Activated T-helper 2 cell treated with anti-CD3 and anti-CD28 coated beads, Interferon-gamma antibody, Interleukin-2, Interleukin-4, amounts not matched to agents 10 μg/mL and 5 μg/mL and 100 μg/mL, durations not matched to agents 14 hours and 24 hours and 36 hours (primary cell): ENCODE measurements around the gene NCOA1. TPM values are rescaled to one million over a fixed set of nuclear protein-coding genes. Genes with fewer than 3 reads are reported as not detected.

Experiments
- DNase-seq: peaks from one replicate; pipeline ENCODE4 v3.0.0; 2021; ENCODE audit warnings: low spot score
- H3K27ac Mint-ChIP-seq: one replicate; pipeline ENCODE4 v1.8.0; 2021; ENCODE audit warnings: mixed read lengths
- H3K27me3 Mint-ChIP-seq: one replicate; pipeline ENCODE4 v1.8.0; 2021; ENCODE audit warnings: low read depth, mixed read lengths
- H3K36me3 Mint-ChIP-seq: one replicate; pipeline ENCODE4 v1.8.0; 2021; ENCODE audit warnings: low read depth, mixed read lengths
- H3K4me1 Mint-ChIP-seq: one replicate; pipeline ENCODE4 v1.8.0; 2021; ENCODE audit warnings: low read depth, mixed read lengths
- H3K4me3 Mint-ChIP-seq: one replicate; pipeline ENCODE4 v1.8.0; 2021; ENCODE audit warnings: low read depth, mild to moderate bottlenecking, moderate library complexity, mixed read lengths
- H3K9me3 Mint-ChIP-seq: one replicate; pipeline ENCODE4 v1.8.0; 2021; ENCODE audit warnings: mixed read lengths
- intact Hi-C: fragments of 100-400 bp; cut with micrococcal nuclease; formaldehyde crosslinking; loops from one replicate; pipeline ENCODE4 v1.15.1; 2023
- total RNA-seq: library from RNA; stranded (reverse); gene quantifications from 2 replicates; pipeline ENCODE4 v1.2.3, GENCODE V29; 2022

The NCOA1 gene
- total RNA-seq, 1 donor from 2014 or later = 28.3 TPM

- intact Hi-C loops = no loop called here
- DNase-seq = no peak
- Mint-ChIP-seq H3K27me3 (peaks cover 4% of the 10 kb centered on the region), H3K4me3 (no peak overlapping the region), H3K27ac (no peak overlapping the region), H3K4me1 (peaks cover 33% of the 10 kb centered on the region), H3K36me3 (peaks cover 4% of the 10 kb centered on the region), H3K9me3 (no peaks in the 10 kb centered on the region)
Measured at GRCh38 chr2:24497685-24498084, 6.6 kb downstream of the NCOA1 start.

GRCh38 chr2:24498121-24498520 is 7.1 kb downstream of the NCOA1 start:
- Mint-ChIP-seq H3K27ac (no peak overlapping the region), H3K4me1 (peaks cover 31% of the 10 kb centered on the region), H3K4me3 (no peak overlapping the region), H3K27me3 (no peaks in the 10 kb centered on the region), H3K36me3 (no peaks in the 10 kb centered on the region), H3K9me3 (no peaks in the 10 kb centered on the region)
- intact Hi-C loops = no loop called here
- no peak for DNase-seq

GRCh38 chr2:24501813-24502212 is 10.8 kb downstream of the NCOA1 start:
- peaks cover 6% of the 10 kb centered on the region for H3K36me3 Mint-ChIP-seq
- no peaks in the 10 kb centered on the region for H3K27me3 Mint-ChIP-seq
- H3K4me1 Mint-ChIP-seq = peaks cover 16% of the 10 kb centered on the region
- no peaks in the 10 kb centered on the region for H3K9me3 Mint-ChIP-seq
- no peak for DNase-seq
- no peak overlapping the region for H3K4me3 Mint-ChIP-seq
- H3K27ac Mint-ChIP-seq = no peak overlapping the region
- intact Hi-C loops = no loop called here

- peaks cover 6% of the 10 kb centered on the region for H3K36me3 Mint-ChIP-seq
- intact Hi-C loops = loop anchor here (5.0 kb wide), 1 partner anchor 72 kb away; no protein-coding TSS in a partner anchor
- H3K4me1 Mint-ChIP-seq = peaks cover 28% of the 10 kb centered on the region
Measured at GRCh38 chr2:24505534-24506275, 14.7 kb downstream of the NCOA1 start.

GRCh38 chr2:24507549-24507948 is 16.5 kb downstream of the NCOA1 start:
- intact Hi-C loops = loop anchor here (5.0 kb wide), 1 partner anchor 70 kb away; no protein-coding TSS in a partner anchor
- DNase-seq = no peak
- no peaks in the 10 kb centered on the region for H3K9me3 Mint-ChIP-seq
- peaks cover 6% of the 10 kb centered on the region for H3K36me3 Mint-ChIP-seq
- no peak overlapping the region for H3K4me3 Mint-ChIP-seq
- peaks cover 41% of the 10 kb centered on the region for H3K4me1 Mint-ChIP-seq
- H3K27ac Mint-ChIP-seq = no peak overlapping the region
- H3K27me3 Mint-ChIP-seq = no peaks in the 10 kb centered on the region

More at GRCh38 chr2:24505534-24506275, 14.7 kb downstream of the NCOA1 start:
- Mint-ChIP-seq H3K4me3 (no peak overlapping the region), H3K27me3 (no peaks in the 10 kb centered on the region), H3K9me3 (no peaks in the 10 kb centered on the region), H3K27ac (no peak overlapping the region)
- no peak for DNase-seq

GRCh38 chr2:24508878-24509277 is 17.8 kb downstream of the NCOA1 start:
- H3K4me1 Mint-ChIP-seq = peaks cover 46% of the 10 kb centered on the region
- no peaks in the 10 kb centered on the region for H3K27me3 Mint-ChIP-seq
- no peak overlapping the region for H3K27ac Mint-ChIP-seq
- peaks cover 6% of the 10 kb centered on the region for H3K36me3 Mint-ChIP-seq
- no peak for DNase-seq
- intact Hi-C loops = loop anchor here (1.0 to 5.0 kb wide), 3 partner anchors 12 to 68 kb away; partner anchors contain the start of gene NCOA1
- no peaks in the 10 kb centered on the region for H3K9me3 Mint-ChIP-seq
- no peak overlapping the region for H3K4me3 Mint-ChIP-seq

GRCh38 chr2:24509425-24509824 is 18.4 kb downstream of the NCOA1 start:
- Mint-ChIP-seq H3K27me3 (no peaks in the 10 kb centered on the region), H3K4me1 (peaks cover 46% of the 10 kb centered on the region), H3K9me3 (no peaks in the 10 kb centered on the region), H3K4me3 (no peak overlapping the region), H3K27ac (peak overlapping the region; percentile 40), H3K36me3 (peaks cover 6% of the 10 kb centered on the region)
- intact Hi-C loops = loop anchor here (2.0 to 5.0 kb wide), 2 partner anchors 19 to 68 kb away; partner anchors contain the start of gene NCOA1
- DNase-seq = no peak

- no peak overlapping the region for H3K4me3 Mint-ChIP-seq
- H3K27me3 Mint-ChIP-seq = no peaks in the 10 kb centered on the region
- no peak for DNase-seq
- H3K27ac Mint-ChIP-seq = no peak overlapping the region
- no peaks in the 10 kb centered on the region for H3K9me3 Mint-ChIP-seq
- intact Hi-C loops = loop anchor here (2.0 to 5.0 kb wide), 2 partner anchors 19 to 67 kb away; partner anchors contain the start of gene NCOA1
- H3K4me1 Mint-ChIP-seq = peaks cover 46% of the 10 kb centered on the region
- H3K36me3 Mint-ChIP-seq = peaks cover 6% of the 10 kb centered on the region
Measured at GRCh38 chr2:24509840-24510239, 18.8 kb downstream of the NCOA1 start.

- Mint-ChIP-seq H3K9me3 (no peaks in the 10 kb centered on the region), H3K4me3 (no peak overlapping the region)
Measured at GRCh38 chr2:24510771-24511170, 19.7 kb downstream of the NCOA1 start.

GRCh38 chr2:24511198-24511597 is 20.1 kb downstream of the NCOA1 start:
- intact Hi-C loops = no loop called here
- H3K27me3 Mint-ChIP-seq = no peaks in the 10 kb centered on the region
- DNase-seq = no peak
- H3K27ac Mint-ChIP-seq = no peak overlapping the region
- H3K4me3 Mint-ChIP-seq = no peak overlapping the region
- peaks cover 2% of the 10 kb centered on the region for H3K36me3 Mint-ChIP-seq
- no peaks in the 10 kb centered on the region for H3K9me3 Mint-ChIP-seq
- peaks cover 47% of the 10 kb centered on the region for H3K4me1 Mint-ChIP-seq

More at GRCh38 chr2:24510771-24511170, 19.7 kb downstream of the NCOA1 start:
- DNase-seq = no peak
- Mint-ChIP-seq H3K27me3 (no peaks in the 10 kb centered on the region), H3K27ac (no peak overlapping the region), H3K4me1 (peaks cover 47% of the 10 kb centered on the region), H3K36me3 (peaks cover 3% of the 10 kb centered on the region)
- intact Hi-C loops = no loop called here

GRCh38 chr2:24511894-24512293 is 20.8 kb downstream of the NCOA1 start:
- intact Hi-C loops = no loop called here
- Mint-ChIP-seq H3K27me3 (no peaks in the 10 kb centered on the region), H3K36me3 (no peaks in the 10 kb centered on the region), H3K4me1 (peaks cover 47% of the 10 kb centered on the region), H3K4me3 (no peak overlapping the region), H3K27ac (no peak overlapping the region), H3K9me3 (no peaks in the 10 kb centered on the region)
- no peak for DNase-seq

- H3K9me3 Mint-ChIP-seq = no peaks in the 10 kb centered on the region
- intact Hi-C loops = no loop called here
- H3K36me3 Mint-ChIP-seq = no peaks in the 10 kb centered on the region
- peaks cover 51% of the 10 kb centered on the region for H3K4me1 Mint-ChIP-seq
- no peaks in the 10 kb centered on the region for H3K27me3 Mint-ChIP-seq
- no peak overlapping the region for H3K4me3 Mint-ChIP-seq
- no peak overlapping the region for H3K27ac Mint-ChIP-seq
- no peak for DNase-seq
Measured at GRCh38 chr2:24512404-24512803, 21.4 kb downstream of the NCOA1 start.

GRCh38 chr2:24512831-24513230 is 21.8 kb downstream of the NCOA1 start:
- H3K4me3 Mint-ChIP-seq = no peak overlapping the region

More at GRCh38 chr2:24512831-24513230, 21.8 kb downstream of the NCOA1 start:
- Mint-ChIP-seq H3K9me3 (no peaks in the 10 kb centered on the region), H3K27me3 (no peaks in the 10 kb centered on the region), H3K36me3 (no peaks in the 10 kb centered on the region), H3K4me1 (peaks cover 49% of the 10 kb centered on the region), H3K27ac (no peak overlapping the region)
- DNase-seq = no peak
- intact Hi-C loops = no loop called here
